Effector memory CD4-positive, alpha-beta T cell (primary cell): ENCODE measurements around the gene DUSP7.

ENCODE experiments used
- DNase-seq, 3 donors: peaks; one replicate each; pipeline ENCODE4 v3.0.0-alpha.2; 2020
- H3K27ac ChIP-seq: 2 replicates; pipeline ENCODE4 v1.7.0; 2013; ENCODE audit warnings: mild to moderate bottlenecking, low read length, moderate library complexity; ENCODE audit not compliant: insufficient read depth, poor library complexity, severe bottlenecking
- H3K27me3 ChIP-seq: replicated peaks from 2 replicates; pipeline ENCODE4 v1.7.0; 2013; ENCODE audit warnings: mild to moderate bottlenecking, low read length; ENCODE audit not compliant: insufficient read depth, control insufficient read depth, poor library complexity, severe bottlenecking
- H3K36me3 ChIP-seq: 2 replicates; pipeline ENCODE4 v1.7.0; 2013; ENCODE audit warnings: mild to moderate bottlenecking, low read length, moderate library complexity; ENCODE audit not compliant: control insufficient read depth, insufficient read depth
- H3K4me1 ChIP-seq: 2 replicates; pipeline ENCODE4 v1.7.0; 2013; ENCODE audit warnings: low read length, mild to moderate bottlenecking; ENCODE audit not compliant: control insufficient read depth, insufficient read depth, poor library complexity, severe bottlenecking
- H3K4me3 ChIP-seq: 2 replicates; pipeline ENCODE4 v1.7.0; 2013; ENCODE audit warnings: low read length, low read depth, mild to moderate bottlenecking; ENCODE audit not compliant: insufficient read depth, poor library complexity, severe bottlenecking
- H3K9me3 ChIP-seq: 2 replicates; pipeline ENCODE4 v1.7.0; 2013; ENCODE audit warnings: mild to moderate bottlenecking, low read length, moderate library complexity; ENCODE audit not compliant: control insufficient read depth

Gene DUSP7

DNA sequence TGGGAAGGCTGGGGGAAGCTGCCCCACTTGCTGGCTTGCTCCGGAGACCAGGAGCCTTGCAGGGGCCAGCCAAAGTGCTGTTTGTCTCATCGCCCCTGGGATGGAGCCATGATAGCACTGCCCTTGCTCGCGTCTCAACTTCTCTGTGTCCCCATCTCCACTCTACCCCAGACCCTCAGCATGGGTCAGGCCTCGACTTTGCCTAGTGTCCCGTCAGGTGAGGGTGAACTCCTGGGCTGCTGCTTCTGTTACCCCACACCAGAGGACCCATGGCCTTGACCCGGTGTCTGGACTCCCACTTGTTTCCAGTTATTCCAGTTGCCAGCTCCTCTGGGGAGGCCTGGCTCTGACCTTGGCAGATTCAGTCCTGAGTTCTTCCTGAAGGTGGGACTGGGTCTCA is 36.5 kb upstream of the DUSP7 start:
- no peak for DNase-seq
- H3K4me3 ChIP-seq = no peak overlapping the region
- no peaks in the 10 kb centered on the region for H3K9me3 ChIP-seq
- no peaks in the 10 kb centered on the region for H3K4me1 ChIP-seq
- no peak overlapping the region for H3K27ac ChIP-seq
- H3K27me3 ChIP-seq = no peaks in the 10 kb centered on the region
- no peaks in the 10 kb centered on the region for H3K36me3 ChIP-seq

DNA sequence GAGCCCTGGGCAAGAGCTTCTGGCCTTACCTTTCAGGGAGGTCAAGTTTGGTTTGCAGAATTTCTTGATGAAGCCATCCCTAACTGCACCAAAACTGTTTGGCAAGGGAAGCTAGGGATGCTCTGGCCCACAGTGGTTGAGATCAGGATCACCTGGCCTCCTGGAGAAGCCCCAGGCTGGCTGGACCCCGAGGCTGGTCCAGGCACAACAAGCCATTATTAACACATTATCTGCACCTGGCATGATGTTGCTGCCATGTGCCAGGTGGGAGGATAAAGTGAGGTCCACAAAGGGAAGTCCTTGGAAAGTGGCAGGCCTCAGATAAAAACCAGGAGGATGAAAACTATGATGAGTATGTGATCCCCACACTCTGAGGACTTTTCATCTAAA is 35.9 kb upstream of the DUSP7 start:
- H3K27me3 ChIP-seq = no peaks in the 10 kb centered on the region
- H3K27ac ChIP-seq = no peak overlapping the region
- no peaks in the 10 kb centered on the region for H3K9me3 ChIP-seq
- H3K4me1 ChIP-seq = no peaks in the 10 kb centered on the region
- no peak for DNase-seq
- no peak overlapping the region for H3K4me3 ChIP-seq
- H3K36me3 ChIP-seq = no peaks in the 10 kb centered on the region

DNA sequence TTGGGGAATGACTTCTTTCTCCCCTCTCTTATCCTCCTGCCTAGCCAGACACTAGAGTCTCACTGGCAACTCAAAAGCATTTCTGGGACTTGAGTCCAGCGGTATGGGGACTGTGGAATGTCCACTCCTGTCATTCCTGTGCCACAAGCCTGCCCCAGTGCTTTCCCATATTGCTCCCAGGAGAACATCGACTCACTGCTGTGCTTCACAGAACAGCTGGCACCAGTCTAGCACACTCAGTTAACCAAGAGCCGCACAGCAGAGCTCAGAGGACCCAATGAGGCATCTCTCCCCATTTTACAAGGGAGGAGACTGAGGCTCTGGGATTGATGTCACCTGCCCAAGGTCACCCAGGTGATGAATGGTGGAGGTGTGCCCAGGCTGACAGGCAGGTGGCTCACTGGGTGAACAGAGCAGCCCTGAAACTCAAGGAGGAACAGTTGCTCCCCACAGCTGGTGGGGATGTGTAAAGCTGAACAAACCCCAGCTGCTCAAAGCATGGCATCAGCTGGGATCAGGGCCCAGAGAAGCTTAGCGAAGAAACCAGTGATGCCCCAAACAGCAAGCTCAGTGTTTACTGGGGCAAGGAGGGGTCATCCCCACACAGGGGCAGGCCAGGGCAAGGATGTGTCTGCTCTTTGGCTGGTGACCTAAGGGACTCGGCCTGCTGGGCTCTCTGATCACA is 35.4 kb upstream of the DUSP7 start:
- peaks cover 2% of the 10 kb centered on the region for H3K4me1 ChIP-seq
- no peaks in the 10 kb centered on the region for H3K27me3 ChIP-seq
- no peak for DNase-seq
- no peak overlapping the region for H3K27ac ChIP-seq
- H3K36me3 ChIP-seq = no peaks in the 10 kb centered on the region
- no peak overlapping the region for H3K4me3 ChIP-seq
- no peaks in the 10 kb centered on the region for H3K9me3 ChIP-seq

DNA sequence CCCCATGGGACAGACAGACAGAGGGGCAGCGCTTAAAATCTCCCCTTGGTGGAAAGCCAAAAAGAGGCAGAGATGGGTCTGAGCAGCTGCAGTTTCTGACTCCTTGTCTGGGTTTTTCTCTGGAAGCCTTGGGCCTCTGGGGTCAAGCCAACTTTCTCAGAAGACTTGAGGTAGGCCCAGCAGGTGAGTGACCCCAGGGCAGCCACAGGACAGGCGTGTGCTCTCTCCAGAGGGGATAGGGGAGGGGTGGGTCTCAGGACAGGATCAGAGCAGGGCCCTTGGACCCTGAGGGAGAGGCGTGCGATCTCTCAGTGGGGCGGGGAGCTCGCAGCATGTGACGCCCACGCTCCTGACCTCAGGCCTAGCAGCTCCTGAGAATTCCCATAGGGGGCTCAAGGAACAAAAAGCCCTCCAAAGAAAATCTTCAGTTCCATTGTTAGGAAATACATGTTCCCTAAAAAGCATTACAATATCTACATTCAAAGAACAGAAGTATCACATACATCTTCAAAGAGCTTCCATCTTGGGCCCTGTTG is 34.6 kb upstream of the DUSP7 start:
- Histone ChIP-seq H3K27me3 (no peaks in the 10 kb centered on the region), H3K9me3 (no peaks in the 10 kb centered on the region), H3K4me1 (peaks cover 4% of the 10 kb centered on the region), H3K36me3 (no peaks in the 10 kb centered on the region), H3K4me3 (no peak overlapping the region), H3K27ac (no peak overlapping the region)
- DNase-seq = no peak

DNA sequence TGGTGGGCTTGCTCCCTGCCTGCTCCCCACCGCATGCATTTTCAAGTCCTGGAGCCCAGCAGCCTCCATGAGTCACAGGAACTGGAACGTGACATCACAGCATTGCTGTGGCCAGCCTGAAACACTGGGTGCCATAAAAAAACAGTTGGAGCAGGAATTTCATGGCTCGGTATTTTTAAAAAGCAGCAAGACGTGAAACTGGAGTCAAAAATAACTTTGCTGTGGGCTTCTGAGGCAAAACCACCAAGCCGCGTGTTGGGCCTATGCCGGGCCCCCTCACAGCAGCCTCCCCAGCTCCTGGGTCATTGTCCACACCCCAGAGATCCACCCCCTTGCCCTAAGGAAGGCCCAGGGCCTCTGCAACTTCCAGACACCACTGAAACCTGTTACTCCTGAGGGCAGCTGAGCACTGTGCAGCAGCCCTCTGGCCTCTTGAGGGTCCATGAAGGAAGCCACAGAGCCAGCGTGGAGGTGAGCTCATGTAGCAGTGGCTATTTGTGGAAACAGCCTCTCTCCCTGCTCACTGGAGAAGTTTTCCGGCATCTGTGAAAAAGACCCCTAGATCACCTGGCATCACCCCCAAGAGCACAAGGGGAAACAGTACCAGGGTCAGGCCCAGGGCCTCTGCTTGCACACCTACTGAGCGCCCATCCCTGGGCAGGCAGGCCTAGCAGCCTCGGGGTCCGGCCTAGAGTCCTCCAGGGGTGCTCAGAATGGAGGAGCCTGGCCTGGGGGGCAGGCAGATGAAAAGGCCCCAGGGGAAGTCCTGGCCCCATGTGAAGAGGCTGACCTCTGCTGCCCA is 34.0 kb upstream of the DUSP7 start:
- Histone ChIP-seq H3K4me3 (no peak overlapping the region), H3K36me3 (no peaks in the 10 kb centered on the region), H3K4me1 (peaks cover 4% of the 10 kb centered on the region), H3K27ac (no peak overlapping the region), H3K27me3 (no peaks in the 10 kb centered on the region), H3K9me3 (no peaks in the 10 kb centered on the region)
- no peak for DNase-seq

DNA sequence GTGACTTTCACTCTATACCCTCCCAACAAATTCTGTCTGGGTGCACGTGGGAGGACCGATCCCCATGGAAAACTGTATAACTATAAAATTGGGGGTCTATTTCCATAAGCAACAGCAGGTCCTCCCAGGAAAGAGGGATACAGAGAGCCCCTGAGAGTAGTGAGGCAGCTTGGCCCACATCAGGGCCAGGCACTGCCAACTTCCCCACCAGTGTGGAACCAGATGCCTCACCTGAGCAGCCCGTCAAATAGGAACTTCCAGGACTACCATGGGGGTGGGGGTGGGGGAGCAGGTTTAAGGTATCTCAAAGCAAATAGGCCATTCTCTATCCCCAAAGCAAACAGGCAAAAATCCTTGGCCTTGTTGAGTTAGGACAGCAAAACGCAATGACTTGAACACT is 33.3 kb upstream of the DUSP7 start:
- peaks cover 4% of the 10 kb centered on the region for H3K4me1 ChIP-seq
- DNase-seq = no peak

DNA sequence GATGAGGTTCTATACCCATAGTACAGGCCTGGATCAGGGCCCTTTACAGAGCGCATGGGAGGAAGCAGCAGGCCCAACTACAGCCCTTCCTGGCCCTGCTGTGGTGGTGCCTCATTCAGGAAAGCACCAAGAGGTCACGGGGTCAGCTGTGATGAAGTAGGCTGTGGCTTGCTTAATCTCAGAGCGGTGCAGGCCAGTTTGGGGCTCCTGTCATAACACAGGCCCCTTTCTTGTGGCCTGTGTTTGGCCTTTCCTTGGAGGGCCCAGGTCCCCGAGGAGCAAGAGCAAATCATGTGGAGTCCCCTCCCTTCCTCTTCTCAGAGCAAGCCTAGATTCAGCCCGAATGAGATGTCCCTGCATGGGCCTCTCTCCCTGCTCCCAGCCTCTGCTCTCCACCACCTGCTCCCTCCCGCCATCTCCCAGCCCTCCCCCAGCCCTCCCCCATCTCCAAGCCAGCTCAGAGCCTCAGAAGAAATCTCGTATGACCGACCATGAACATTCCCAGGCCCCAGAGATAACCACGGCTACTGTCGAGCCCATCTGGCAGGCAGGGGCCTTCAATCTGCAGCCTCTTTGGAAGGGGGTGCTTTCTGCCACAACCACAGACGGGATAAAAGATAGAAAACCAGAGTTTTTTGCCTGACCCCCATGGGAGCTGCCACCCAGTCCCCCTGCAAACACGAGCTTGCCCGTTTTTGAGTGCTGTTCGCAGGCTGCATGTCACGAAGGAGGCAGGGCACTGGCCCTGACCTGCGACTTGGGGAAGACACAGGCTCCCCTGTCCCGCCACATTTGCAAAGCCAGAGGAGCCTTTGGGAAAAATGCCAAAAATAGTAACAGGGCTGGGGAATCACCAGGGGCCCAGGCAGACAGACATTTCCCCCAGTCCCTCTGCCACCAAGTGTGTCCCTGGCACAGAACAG is 32.3 kb upstream of the DUSP7 start:
- H3K4me3 ChIP-seq = no peak overlapping the region
- no peaks in the 10 kb centered on the region for H3K27me3 ChIP-seq
- H3K9me3 ChIP-seq = no peaks in the 10 kb centered on the region
- H3K27ac ChIP-seq = no peak overlapping the region
- H3K36me3 ChIP-seq = no peaks in the 10 kb centered on the region
- no peak for DNase-seq
- H3K4me1 ChIP-seq = peaks cover 4% of the 10 kb centered on the region

More for the DNA sequence above, 33.3 kb upstream of the DUSP7 start:
- Histone ChIP-seq H3K27me3 (no peaks in the 10 kb centered on the region), H3K9me3 (no peaks in the 10 kb centered on the region), H3K4me3 (no peak overlapping the region), H3K27ac (no peak overlapping the region), H3K36me3 (no peaks in the 10 kb centered on the region)

DNA sequence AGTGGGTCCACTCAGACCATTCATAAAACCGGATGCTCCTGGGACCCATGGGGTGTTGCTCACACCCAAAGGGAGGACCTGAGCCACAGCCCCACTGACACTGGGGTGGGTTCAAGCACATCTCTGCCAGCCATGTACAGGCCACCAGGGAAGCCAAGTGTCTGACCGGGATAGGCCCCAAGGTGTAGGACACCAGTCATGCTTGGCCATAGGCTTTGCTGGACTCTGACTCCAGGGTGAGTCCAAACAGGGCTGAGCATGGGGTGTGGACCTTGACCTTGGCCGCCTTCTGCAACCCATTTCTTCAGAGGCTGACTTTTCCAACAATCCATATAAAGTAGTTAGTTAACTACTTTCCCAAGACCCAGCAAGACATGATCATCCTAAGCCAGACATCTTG is 31.4 kb upstream of the DUSP7 start:
- no peak for DNase-seq
- H3K27me3 ChIP-seq = no peaks in the 10 kb centered on the region
- H3K9me3 ChIP-seq = no peaks in the 10 kb centered on the region
- H3K36me3 ChIP-seq = no peaks in the 10 kb centered on the region
- no peak overlapping the region for H3K27ac ChIP-seq
- peaks cover 4% of the 10 kb centered on the region for H3K4me1 ChIP-seq
- H3K4me3 ChIP-seq = no peak overlapping the region

DNA sequence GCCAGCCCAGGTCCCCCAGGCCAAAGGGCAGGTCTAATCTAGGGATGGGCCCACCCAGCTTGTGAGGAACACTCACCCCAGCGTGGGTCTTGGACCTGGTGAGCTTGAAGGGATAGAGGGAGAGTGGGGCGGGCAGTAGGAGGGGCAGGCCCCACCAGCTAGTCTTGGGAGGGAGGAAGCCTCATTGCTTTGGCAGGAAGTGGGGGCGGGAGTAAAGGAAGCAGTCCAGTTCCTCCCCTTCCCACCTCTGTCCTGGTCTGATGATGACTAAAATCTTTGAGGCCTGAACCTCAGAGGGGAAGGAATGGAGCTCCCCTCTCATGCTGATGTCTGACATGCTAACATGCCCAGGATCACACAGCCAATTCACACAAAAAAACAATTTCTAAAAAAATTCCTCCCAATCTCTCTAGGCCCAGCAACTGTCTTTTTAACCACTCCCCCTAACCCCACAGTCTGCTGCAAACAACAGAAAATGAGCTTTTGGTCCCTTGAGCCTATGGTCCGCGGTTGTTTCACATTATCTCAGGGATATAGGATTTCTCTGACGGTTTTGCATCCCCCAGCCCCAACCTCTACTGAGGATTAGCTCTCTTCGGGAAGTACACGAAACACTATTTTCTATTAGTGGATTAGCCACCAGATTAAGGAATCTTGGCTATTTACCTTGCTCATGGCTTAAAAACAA is 30.7 kb upstream of the DUSP7 start:
- no peak overlapping the region for H3K4me3 ChIP-seq
- peaks cover 4% of the 10 kb centered on the region for H3K4me1 ChIP-seq

More for the DNA sequence above, 30.7 kb upstream of the DUSP7 start:
- Histone ChIP-seq H3K36me3 (no peaks in the 10 kb centered on the region), H3K27me3 (no peaks in the 10 kb centered on the region), H3K9me3 (no peaks in the 10 kb centered on the region), H3K27ac (no peak overlapping the region)
- DNase-seq = no peak
